ENCODE measurements around the gene EFHC1.

DNA sequence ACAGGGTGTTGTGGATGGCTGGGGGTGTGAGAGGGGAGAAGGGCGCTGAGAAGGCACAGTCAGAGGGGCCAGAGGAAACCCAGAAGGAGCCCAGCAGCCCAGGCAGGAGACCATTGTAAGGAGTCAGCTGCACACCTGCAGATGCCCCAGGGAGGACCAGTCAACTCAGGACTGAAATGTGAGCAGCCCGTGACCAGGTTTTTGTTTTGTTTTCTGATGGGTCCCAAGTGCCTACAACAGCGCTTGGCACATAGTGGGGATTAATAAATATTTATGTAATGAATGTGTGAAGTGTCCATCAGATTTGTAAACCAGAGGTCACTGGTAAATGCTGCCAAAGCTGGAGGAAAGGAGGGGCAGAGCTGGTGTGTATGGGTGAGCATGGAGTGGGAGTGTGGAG lies 126.5 kb downstream of the EFHC1 start:
- no peak for TF ChIP-seq YY1 (IDR thresholded peaks at IDR 0.05)
- TF ChIP-seq, protein P1, sequence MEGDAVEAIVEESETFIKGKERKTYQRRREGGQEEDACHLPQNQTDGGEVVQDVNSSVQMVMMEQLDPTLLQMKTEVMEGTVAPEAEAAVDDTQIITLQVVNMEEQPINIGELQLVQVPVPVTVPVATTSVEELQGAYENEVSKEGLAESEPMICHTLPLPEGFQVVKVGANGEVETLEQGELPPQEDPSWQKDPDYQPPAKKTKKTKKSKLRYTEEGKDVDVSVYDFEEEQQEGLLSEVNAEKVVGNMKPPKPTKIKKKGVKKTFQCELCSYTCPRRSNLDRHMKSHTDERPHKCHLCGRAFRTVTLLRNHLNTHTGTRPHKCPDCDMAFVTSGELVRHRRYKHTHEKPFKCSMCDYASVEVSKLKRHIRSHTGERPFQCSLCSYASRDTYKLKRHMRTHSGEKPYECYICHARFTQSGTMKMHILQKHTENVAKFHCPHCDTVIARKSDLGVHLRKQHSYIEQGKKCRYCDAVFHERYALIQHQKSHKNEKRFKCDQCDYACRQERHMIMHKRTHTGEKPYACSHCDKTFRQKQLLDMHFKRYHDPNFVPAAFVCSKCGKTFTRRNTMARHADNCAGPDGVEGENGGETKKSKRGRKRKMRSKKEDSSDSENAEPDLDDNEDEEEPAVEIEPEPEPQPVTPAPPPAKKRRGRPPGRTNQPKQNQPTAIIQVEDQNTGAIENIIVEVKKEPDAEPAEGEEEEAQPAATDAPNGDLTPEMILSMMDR (IDR thresholded peaks at IDR 0.05; ENCODE audit: low read depth, low read length, missing input control), result no peak
- no peak for TF ChIP-seq MAX (IDR thresholded peaks at IDR 0.05)
- no peak for TF ChIP-seq REST (IDR thresholded peaks at IDR 0.05)
- no peak for TF ChIP-seq RXRA (IDR thresholded peaks at IDR 0.05)
- no peak for TF ChIP-seq JUND (IDR thresholded peaks at IDR 0.05)
- TF ChIP-seq GABPA (IDR thresholded peaks at IDR 0.05 in 1 of 2, conservative IDR thresholded peaks at IDR 0.05 in 1 of 2), result no peak
- no peak for TF ChIP-seq RAD21 (IDR thresholded peaks at IDR 0.05)
- TF ChIP-seq, protein P2, sequence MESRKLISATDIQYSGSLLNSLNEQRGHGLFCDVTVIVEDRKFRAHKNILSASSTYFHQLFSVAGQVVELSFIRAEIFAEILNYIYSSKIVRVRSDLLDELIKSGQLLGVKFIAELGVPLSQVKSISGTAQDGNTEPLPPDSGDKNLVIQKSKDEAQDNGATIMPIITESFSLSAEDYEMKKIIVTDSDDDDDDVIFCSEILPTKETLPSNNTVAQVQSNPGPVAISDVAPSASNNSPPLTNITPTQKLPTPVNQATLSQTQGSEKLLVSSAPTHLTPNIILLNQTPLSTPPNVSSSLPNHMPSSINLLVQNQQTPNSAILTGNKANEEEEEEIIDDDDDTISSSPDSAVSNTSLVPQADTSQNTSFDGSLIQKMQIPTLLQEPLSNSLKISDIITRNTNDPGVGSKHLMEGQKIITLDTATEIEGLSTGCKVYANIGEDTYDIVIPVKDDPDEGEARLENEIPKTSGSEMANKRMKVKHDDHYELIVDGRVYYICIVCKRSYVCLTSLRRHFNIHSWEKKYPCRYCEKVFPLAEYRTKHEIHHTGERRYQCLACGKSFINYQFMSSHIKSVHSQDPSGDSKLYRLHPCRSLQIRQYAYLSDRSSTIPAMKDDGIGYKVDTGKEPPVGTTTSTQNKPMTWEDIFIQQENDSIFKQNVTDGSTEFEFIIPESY (IDR thresholded peaks at IDR 0.05), result no peak
- no peak for TF ChIP-seq TAF1 (conservative IDR thresholded peaks at IDR 0.05)
- no peak for TF ChIP-seq ATF3 (IDR thresholded peaks at IDR 0.05)
- TF ChIP-seq HNF4G (IDR thresholded peaks at IDR 0.05), result no peak
- no peak for TF ChIP-seq EGR1 (IDR thresholded peaks at IDR 0.05; ENCODE audit: low read depth in 2 of 2)
- TF ChIP-seq SP1 (IDR thresholded peaks at IDR 0.05), result no peak
